GM19452 (cell line): ENCODE results near the gene SYT1.
A peak's percentile ranks its signal among the peaks of the same experiment; 100 is the strongest.
"Not testable (repeated sequence)": the region's sequence is repeated elsewhere in the genome, so short reads cannot be mapped to it uniquely, and the experiment has no call there.

Experiments used
- ATAC-seq: cut with Tn5 transposase; IDR thresholded peaks from one replicate; pipeline ENCODE4 v1.9.1; 2021; ENCODE audit not compliant: unreplicated experiment

The SYT1 gene

GRCh38 chr12:78966926-78967325 is 102.4 kb downstream of the SYT1 start:
- no peak for ATAC-seq

DNA sequence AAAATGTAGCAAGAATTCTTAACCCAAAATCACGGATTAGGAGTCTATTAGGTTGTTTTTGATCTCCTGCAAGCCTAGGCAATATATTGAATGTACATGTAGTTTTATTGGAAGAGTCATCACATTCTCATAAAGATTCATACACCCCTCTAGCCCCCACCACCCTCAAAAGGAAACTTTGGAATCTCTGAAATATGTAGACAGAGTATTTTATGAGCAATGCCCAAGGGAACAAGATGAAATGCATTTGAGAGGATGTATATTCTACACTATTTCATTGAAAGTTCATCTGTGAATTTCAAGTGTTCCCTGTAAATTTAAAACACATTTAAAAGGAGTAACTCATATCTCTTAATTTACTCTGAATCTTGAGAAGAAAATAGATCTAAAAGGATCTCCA is 103.7 kb downstream of the SYT1 start:
- no peak for ATAC-seq

DNA sequence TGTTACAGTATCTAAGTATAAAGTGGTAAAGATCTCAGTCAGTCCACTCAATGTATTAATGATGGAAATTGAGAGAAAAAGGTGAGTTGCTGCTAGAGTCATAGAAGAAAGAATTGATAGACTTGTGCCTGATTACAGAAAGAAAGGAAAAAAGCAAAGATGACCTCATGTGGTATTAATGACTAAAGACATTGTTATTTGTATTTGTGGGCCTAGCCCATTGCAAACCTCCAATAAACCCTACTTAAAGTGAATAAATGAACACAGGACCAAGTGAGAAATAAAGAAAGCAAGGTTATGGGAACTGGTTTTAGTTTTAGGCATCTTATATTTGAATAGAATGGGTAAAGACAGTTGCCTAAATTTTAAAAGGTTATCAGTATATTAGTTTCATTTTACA is 105.5 kb downstream of the SYT1 start:
- ATAC-seq: no peak

DNA sequence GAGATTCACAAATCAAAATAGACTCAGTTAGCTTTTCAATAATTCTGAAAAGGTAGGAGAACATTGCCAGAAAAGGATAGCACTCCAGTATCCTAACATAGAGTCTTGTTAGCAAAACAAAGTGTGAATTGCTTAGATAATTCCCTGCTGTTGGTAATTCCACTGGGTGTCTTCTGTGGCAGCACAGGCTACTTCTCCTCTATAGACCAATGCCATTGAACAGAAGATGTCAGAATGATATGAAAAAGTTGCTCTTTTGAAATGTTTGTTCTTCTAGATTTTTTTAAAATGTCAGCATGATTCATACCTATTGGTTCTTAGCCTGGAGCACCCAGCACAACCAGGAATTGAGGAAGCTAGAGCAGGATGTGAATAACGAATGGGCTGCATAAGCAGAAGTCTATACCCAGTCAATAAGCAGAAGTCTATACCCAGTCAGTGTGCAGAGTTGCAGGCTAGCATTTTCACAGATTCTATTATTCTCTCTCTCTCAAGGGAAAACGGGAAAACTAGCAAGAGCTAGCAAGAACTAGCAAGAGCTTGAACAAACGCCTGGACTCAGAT is 112.8 kb downstream of the SYT1 start:
- ATAC-seq: no peak

DNA sequence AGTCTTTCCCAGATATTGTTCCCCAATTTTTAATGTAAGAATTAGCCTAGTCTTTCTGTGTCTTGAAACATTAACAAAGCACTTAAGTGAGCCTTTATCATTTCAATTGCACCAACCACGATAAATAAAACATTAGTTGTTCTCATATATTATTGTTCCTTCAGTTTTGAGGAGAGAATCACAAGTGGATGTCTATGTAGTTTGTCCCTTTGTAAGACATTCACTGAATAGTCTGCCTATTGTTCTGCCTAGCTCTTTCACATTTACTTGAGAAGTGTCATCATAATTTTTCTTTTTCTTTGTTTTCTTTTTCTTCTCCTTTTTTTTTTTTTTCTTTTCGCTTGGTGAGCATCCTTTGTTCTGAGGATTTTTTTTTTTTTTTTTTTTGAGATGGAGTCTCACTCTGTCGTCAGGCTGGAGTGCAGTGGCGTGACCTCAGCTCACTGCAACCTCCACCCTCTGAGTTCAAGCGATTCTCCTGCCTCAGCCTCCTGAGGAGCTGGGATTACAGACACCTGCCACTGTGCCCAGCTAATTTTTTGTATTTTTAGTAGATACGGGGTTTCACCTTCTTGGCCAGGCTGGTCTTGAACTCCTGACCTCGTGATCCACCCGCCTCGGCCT is 129.7 kb downstream of the SYT1 start:
- ATAC-seq: no peak

GRCh38 chr12:79000501-79000900 is 135.9 kb downstream of the SYT1 start:
- no peak for ATAC-seq

- ATAC-seq: no peak
These were observed 136.8 kb downstream of the SYT1 start for GRCh38 chr12:79001404-79001803.

DNA sequence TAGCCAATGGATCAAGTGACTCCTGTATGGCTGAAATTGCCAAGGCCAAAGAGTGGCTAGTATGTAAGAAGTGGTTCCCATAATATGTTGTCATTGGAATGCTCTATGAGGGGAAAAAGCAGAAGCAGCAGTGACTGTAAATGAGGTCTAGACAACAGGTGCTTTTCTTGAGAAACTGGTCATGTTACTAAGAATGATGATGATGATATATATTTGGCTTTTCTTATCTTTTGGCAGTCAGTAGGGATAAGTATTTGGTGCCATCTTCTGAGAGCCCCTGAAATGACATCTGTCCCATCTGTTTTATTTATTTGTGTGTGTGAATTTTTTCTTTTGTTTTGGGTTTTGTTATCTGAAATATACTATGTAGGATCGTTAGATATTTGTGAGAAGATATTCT is 141.7 kb downstream of the SYT1 start:
- ATAC-seq: no peak

GRCh38 chr12:79008591-79008990 is 144.0 kb downstream of the SYT1 start:
- no peak for ATAC-seq

GRCh38 chr12:79012636-79013035 is 148.1 kb downstream of the SYT1 start:
- ATAC-seq: no peak

GRCh38 chr12:79016181-79016580 is 151.6 kb downstream of the SYT1 start:
- ATAC-seq: no peak

DNA sequence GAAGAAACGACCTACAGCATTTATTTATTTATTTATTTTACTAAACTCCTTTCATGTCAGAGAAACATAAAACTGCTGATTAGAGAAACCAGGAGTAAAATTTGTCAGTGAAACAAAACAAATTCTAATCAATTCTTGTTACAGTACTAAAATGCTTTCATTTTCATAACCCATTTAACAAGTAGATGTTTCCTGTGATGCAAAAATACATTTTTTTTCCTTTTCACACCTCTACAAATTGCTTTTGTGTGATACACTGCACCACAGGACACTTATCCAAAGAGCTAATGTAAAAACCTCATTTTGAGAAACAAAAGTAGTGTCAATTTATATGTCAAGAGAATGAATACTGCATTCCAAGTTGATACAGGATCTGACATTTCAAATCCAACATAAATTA is 155.1 kb downstream of the SYT1 start:
- ATAC-seq: peak; percentile 83

- peak; percentile 38 for ATAC-seq
These were observed 155.5 kb downstream of the SYT1 start for GRCh38 chr12:79020106-79020505.

DNA sequence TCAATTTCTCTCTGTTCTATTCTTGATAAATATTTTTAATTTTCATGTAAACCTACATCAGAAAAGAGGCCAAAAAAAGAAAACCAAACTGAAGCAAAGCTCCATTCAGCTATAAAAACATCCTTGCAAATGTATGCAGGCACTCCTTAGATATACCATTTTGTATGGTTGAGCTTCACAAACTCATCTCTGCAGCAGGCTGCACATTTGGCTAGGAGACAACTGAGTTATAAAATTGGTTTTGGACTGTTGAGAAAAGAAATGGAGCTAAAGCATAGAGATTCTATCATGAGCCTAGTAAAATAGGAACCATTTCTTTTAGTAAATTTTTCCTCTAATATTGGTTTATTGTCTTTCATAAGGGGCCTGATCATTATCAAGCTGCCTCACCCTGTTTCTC is 156.4 kb downstream of the SYT1 start:
- no peak for ATAC-seq

GRCh38 chr12:79023261-79023660 is 158.7 kb downstream of the SYT1 start:
- no peak for ATAC-seq

GRCh38 chr12:79023784-79024183 is 159.2 kb downstream of the SYT1 start:
- ATAC-seq: no peak

DNA sequence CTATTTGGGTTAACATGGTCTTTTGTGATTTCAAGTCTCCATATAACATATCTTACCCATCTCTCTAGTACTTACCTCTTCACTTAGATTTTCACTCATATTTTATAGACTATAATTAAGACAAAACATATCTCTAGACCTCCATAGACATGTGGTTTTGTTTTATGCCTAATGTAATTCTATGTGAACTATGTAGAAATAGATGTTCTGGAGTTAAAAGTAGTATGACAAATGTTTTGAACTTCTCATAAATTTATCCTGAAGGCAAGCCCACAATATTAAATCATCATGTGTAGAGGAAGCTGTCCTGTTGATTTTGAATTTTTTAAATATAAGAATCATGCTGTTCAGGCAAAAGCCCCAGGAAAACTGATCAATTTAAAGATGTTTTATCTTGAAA is 169.2 kb downstream of the SYT1 start:
- ATAC-seq: no peak

DNA sequence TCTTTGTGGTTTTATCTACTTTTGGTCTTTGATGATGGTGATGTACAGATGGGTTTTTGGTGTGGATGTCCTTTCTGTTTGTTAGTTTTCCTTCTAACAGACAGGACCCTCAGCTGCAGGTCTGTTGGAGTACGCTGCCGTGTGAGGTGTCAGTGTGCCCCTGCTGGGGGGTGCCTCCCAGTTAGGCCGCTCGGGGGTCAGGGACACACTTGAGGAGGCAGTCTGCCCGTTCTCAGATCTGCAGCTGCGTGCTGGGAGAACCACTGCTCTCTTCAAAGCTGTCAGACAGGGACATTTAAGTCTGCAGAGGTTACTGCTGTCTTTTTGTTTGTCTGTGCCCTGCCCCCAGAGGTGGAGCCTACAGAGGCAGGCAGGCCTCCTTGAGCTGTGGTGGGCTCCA is 180.2 kb downstream of the SYT1 start:
- not testable (repeated sequence) for ATAC-seq

DNA sequence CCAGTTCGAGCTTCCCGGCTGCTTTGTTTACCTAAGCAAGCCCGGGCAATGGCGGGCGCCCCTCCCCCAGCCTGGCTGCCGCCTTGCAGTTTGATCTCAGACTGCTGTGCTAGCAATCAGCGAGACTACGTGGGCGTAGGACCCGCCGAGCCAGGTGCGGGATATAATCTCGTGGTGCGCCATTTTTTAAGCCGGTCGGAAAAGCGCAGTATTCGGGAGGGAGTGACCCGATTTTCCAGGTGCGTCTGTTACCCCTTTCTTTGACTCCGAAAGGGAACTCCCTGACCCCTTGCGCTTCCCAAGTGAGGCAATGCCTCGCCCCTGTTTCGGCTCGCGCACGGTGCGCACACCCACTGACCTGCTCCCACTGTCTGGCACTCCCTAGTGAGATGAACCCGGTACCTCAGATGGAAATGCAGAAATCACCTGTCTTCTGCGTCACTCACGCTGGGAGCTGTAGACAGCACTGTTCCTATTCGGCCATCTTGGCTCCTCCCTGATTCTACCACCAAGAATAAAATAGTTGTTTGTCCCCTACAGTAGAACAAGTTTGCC is 180.7 kb downstream of the SYT1 start:
- not testable (repeated sequence) for ATAC-seq

- ATAC-seq: no peak
These were observed 181.4 kb downstream of the SYT1 start for GRCh38 chr12:79046021-79046420.

DNA sequence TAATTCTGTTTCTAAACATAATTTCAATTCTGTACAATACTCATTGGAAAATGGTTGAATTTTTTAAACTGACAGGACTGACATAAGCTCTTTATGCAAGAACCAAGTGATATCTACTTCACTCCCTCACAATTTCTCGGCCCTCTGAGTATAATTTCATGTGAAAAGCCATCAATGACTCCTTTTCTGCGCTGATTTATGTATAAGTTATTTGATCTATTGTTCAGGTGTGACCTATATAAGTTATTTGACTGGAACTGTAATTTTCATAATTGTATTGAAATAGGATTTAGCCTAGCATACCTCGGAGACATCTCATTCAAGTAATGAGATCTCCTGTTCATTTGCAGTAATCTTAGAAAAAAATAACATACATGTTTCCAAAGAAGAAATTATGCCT is 184.4 kb downstream of the SYT1 start:
- no peak for ATAC-seq

DNA sequence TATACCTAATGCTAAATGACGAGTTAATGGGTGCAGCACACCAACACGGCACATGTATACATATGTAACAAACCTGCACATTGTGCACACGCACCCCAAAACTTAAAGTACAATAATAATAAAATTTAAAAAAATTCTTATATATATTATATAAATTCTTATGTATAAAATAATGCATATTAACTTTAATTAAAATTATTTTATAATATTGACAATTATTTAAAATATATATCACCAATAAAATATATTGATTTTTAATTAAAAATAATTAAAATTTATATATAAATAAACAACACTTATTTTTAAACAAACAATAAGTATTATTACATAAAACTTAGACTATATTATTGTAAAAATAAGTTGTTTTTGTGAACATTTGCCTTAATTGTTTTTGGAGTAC is 188.8 kb downstream of the SYT1 start:
- no peak for ATAC-seq
